HCT116 (cell line): ENCODE data around the gene FFAR1. TPM values are rescaled to one million over a fixed set of nuclear protein-coding genes. Genes with fewer than 3 reads are reported as not detected.
A peak's percentile ranks its signal among the peaks of the same experiment; 100 is the strongest.

Experiments
- ATAC-seq: fragments of 200-7000 bp; cut with Tn5 transposase; 2 replicates; pipeline ENCODE4 v1.9.1; 2020; ENCODE audit warnings: mild to moderate bottlenecking, moderate library complexity
- BruUV-seq: library from RNA; stranded (reverse); fragments of 400-500 nt; replicated peaks from 2 replicates; lab custom pipeline; 2021; lab: Mats Ljungman, UMichigan
- CTCF ChIA-PET: fragments of 300-600 bp; sonication (Branson Sonifier 250); formaldehyde crosslinking; loops from one replicate; lab custom pipeline; 2021; ENCODE audit warnings: antibody characterized with exemption; lab: Charles Lee
- POLR2A ChIA-PET: fragments of 300-600, 350-600 bp; sonication (Branson Sonifier 250); formaldehyde crosslinking; loops from one replicate; lab custom pipeline; 2021; ENCODE audit warnings: antibody characterized with exemption; lab: Charles Lee
- RAD21 ChIA-PET, 2 experiments: fragments of 300-600 bp; sonication (Branson Sonifier 250); formaldehyde crosslinking; loops; one replicate each; lab custom pipeline; 2023; ENCODE audit warnings: low total read pairs in 2 of 2; ENCODE audit not compliant: uncharacterized antibody in 2 of 2, unreplicated experiment in 2 of 2, low non-redundant PET in 1 of 2; lab: Charles Lee
- DNase-seq: peaks from one replicate; pipeline ENCODE4 v3.0.0-alpha.2; 2010; ENCODE audit warnings: low read depth, low spot score
- H2AFZ ChIP-seq: fragments of 200-600 bp; shearing (Covaris generic), sonication (generic); 2 replicates; pipeline ENCODE4 v1.6.1; 2017; ENCODE audit warnings: low read depth, mixed run types, mixed read lengths, antibody characterized with exemption, low read length; ENCODE audit not compliant: poor library complexity, severe bottlenecking
- H3K27ac ChIP-seq: 2 replicates; pipeline ENCODE4 v1.5.1; 2012; ENCODE audit warnings: low read depth, low read length
- H3K27me3 ChIP-seq: fragments of 200-600 bp; sonication (generic); 2 replicates; pipeline ENCODE4 v1.6.1; 2016; ENCODE audit warnings: mixed run types, low read length, mixed read lengths; ENCODE audit not compliant: insufficient read depth
- H3K36me3 ChIP-seq, 2 experiments: fragments of 200-500 bp in 1 of 2; fragments of 200-600 bp in 1 of 2; sonication (Bioruptor generic) in 1 of 2; sonication (generic) in 1 of 2; 2 replicates each; pipeline versions ENCODE4 v1.5.1 to v1.6.1; 2014 to 2016; ENCODE audit warnings: low read length in 2 of 2, inconsistent platforms in 1 of 2, mixed read lengths in 1 of 2, mixed run types in 1 of 2; ENCODE audit not compliant: insufficient read depth in 2 of 2, control insufficient read depth in 1 of 2
- H3K4me1 ChIP-seq, 2 experiments: fragments of 200-600 bp in 1 of 2; sonication (generic) in 1 of 2; 2 replicates each; pipeline versions ENCODE4 v1.5.1 to v1.6.1; 2012 to 2017; ENCODE audit warnings: low read length in 2 of 2, inconsistent platforms in 1 of 2, mild to moderate bottlenecking in 1 of 2, mixed read lengths in 1 of 2, mixed run types in 1 of 2, moderate library complexity in 1 of 2; ENCODE audit not compliant: insufficient read depth in 2 of 2, control insufficient read depth in 1 of 2
- H3K4me2 ChIP-seq: fragments of 200-600 bp; sonication (generic); 2 replicates; pipeline ENCODE4 v1.6.1; 2017; ENCODE audit warnings: mixed run types, low read length, mixed read lengths
- H3K4me3 ChIP-seq, 2 experiments: fragments of 200-600 bp in 1 of 2; sonication (generic) in 1 of 2; replicated peaks in 1 of 2; 2 replicates each; pipeline ENCODE4 v1.5.1; 2011 to 2016; ENCODE audit warnings: low read length in 2 of 2, control low read depth in 1 of 2, low read depth in 1 of 2, mild to moderate bottlenecking in 1 of 2, mixed read lengths in 1 of 2, mixed run types in 1 of 2
- H3K79me2 ChIP-seq: fragments of 200-600 bp; sonication (generic); 2 replicates; pipeline ENCODE4 v1.6.1; 2017; ENCODE audit warnings: mild to moderate bottlenecking, mixed run types, low read length, moderate library complexity, mixed read lengths; ENCODE audit not compliant: insufficient read depth
- H3K9ac ChIP-seq: fragments of 200-600 bp; sonication (generic); 2 replicates; pipeline ENCODE4 v1.6.1; 2016; ENCODE audit warnings: low read length, mixed read lengths
- H3K9me2 ChIP-seq: fragments of 200-600 bp; sonication (generic), shearing (Covaris generic); 2 replicates; pipeline ENCODE4 v1.6.1; 2017; ENCODE audit warnings: mixed run types, mild to moderate bottlenecking, moderate library complexity; ENCODE audit not compliant: insufficient read depth
- H3K9me3 ChIP-seq, 2 experiments: fragments of 200-500 bp in 1 of 2; fragments of 200-600 bp in 1 of 2; sonication (Bioruptor generic) in 1 of 2; sonication (generic) in 1 of 2; 2 replicates each; pipeline ENCODE4 v1.6.1; 2014 to 2017; ENCODE audit warnings: low read length in 2 of 2, mixed read lengths in 2 of 2, inconsistent platforms in 1 of 2, low read depth in 1 of 2, mild to moderate bottlenecking in 1 of 2, mixed run types in 1 of 2, moderate library complexity in 1 of 2; ENCODE audit not compliant: control insufficient read depth in 1 of 2, insufficient read depth in 1 of 2
- H4K20me1 ChIP-seq: fragments of 200-600 bp; sonication (generic), shearing (Covaris generic); 2 replicates; pipeline ENCODE4 v1.6.1; 2017; ENCODE audit warnings: mixed run types, mild to moderate bottlenecking, moderate library complexity; ENCODE audit not compliant: insufficient read depth
- ATF3 ChIP-seq: IDR thresholded peaks from 2 replicates; pipeline ENCODE4 v1.6.1; 2012
- CBX3 ChIP-seq: IDR thresholded peaks from 2 replicates; pipeline ENCODE4 v1.6.1; 2012; ENCODE audit warnings: low read depth
- CEBPB ChIP-seq: IDR thresholded peaks from 2 replicates; pipeline ENCODE4 v1.6.1; 2012; ENCODE audit warnings: low read depth
- CTCF ChIP-seq, 3 experiments: fragments of 200-600 bp in 1 of 3; sonication (generic) in 1 of 3; IDR thresholded peaks in 2 of 3; conservative IDR thresholded peaks in 1 of 3; 2 replicates each; pipeline ENCODE4 v1.5.1; 2012 to 2017; ENCODE audit warnings: low read depth in 2 of 3, low read length in 2 of 3, antibody characterized with exemption in 1 of 3, borderline replicate concordance in 1 of 3, control low read depth in 1 of 3, mild to moderate bottlenecking in 1 of 3, mixed read lengths in 1 of 3, mixed run types in 1 of 3, moderate library complexity in 1 of 3; ENCODE audit not compliant: insufficient read depth in 1 of 3
- EGR1 ChIP-seq: IDR thresholded peaks from 2 replicates; pipeline ENCODE4 v1.6.1; 2012; ENCODE audit warnings: low read depth
- ELF1 ChIP-seq: IDR thresholded peaks from 2 replicates; pipeline ENCODE4 v1.6.1; 2012; ENCODE audit warnings: low read depth, borderline replicate concordance
- EZH2 ChIP-seq: fragments of 200-600 bp; sonication (generic); IDR thresholded peaks from 2 replicates; pipeline ENCODE4 v1.6.1; 2017; ENCODE audit warnings: antibody characterized with exemption, mixed run types
- EZH2phosphoT487 ChIP-seq: fragments of 200-600 bp; IDR thresholded peaks from 2 replicates; pipeline ENCODE4 v1.6.1; 2018; ENCODE audit warnings: antibody characterized with exemption, borderline replicate concordance
- JUND ChIP-seq: IDR thresholded peaks from 2 replicates; pipeline ENCODE4 v1.6.1; 2012
- MAX ChIP-seq: IDR thresholded peaks from 2 replicates; pipeline ENCODE4 v1.6.1; 2012
- POLR2A ChIP-seq: IDR thresholded peaks from 2 replicates; pipeline ENCODE4 v1.7.0; 2011; ENCODE audit warnings: borderline replicate concordance; ENCODE audit not compliant: insufficient read depth, insufficient read length; ENCODE audit errors: extremely low read depth
- POLR2AphosphoS5 ChIP-seq: IDR thresholded peaks from 2 replicates; pipeline ENCODE4 v1.6.1; 2011; ENCODE audit warnings: mild to moderate bottlenecking, low read depth, low read length, moderate library complexity
- SIN3A ChIP-seq: IDR thresholded peaks from 2 replicates; pipeline ENCODE4 v1.6.1; 2012; ENCODE audit warnings: low read depth
- SP1 ChIP-seq: IDR thresholded peaks from 2 replicates; pipeline ENCODE4 v1.6.1; 2012; ENCODE audit warnings: low read depth
- SRF ChIP-seq: IDR thresholded peaks from 2 replicates; pipeline ENCODE4 v1.6.1; 2012; ENCODE audit warnings: low read depth
- TCF7L2 ChIP-seq: IDR thresholded peaks from 2 replicates; pipeline ENCODE4 v1.7.0; 2011; ENCODE audit warnings: borderline replicate concordance, inconsistent platforms; ENCODE audit not compliant: insufficient read depth, insufficient read length; ENCODE audit errors: extremely low read depth
- YY1 ChIP-seq: IDR thresholded peaks from 2 replicates; pipeline ENCODE4 v1.6.1; 2011; ENCODE audit warnings: low read length, low read depth, moderate library complexity, mild to moderate bottlenecking; ENCODE audit not compliant: insufficient replicate concordance; ENCODE audit errors: extremely low read depth
- ZBTB33 ChIP-seq: IDR thresholded peaks from 2 replicates; pipeline ENCODE4 v1.6.1; 2011; ENCODE audit warnings: mild to moderate bottlenecking, low read length, moderate library complexity; ENCODE audit not compliant: insufficient replicate concordance; ENCODE audit errors: extremely low read depth
- ZFX ChIP-seq: fragments of 450-650 bp; IDR thresholded peaks from 2 replicates; pipeline ENCODE4 v1.6.1; 2017
- intact Hi-C: fragments of 100-400 bp; cut with micrococcal nuclease; formaldehyde crosslinking; loops from 2 replicates; pipeline ENCODE4 v1.10.0; 2022
- total RNA-seq: library from RNA; stranded (reverse); gene quantifications from one replicate; pipeline ENCODE4 v1.2.1, GENCODE V29; 2021; ENCODE audit not compliant: unreplicated experiment

The FFAR1 gene
- total RNA-seq, 1 experiment from 2014 or later: not detected

- no peak for TF ChIP-seq ZBTB33
- no peak for TF ChIP-seq POLR2AphosphoS5
- no peak for TF ChIP-seq SIN3A
- TF ChIP-seq EZH2: no peak
- no peak for TF ChIP-seq EZH2phosphoT487
- no peak for TF ChIP-seq ZFX
- TF ChIP-seq MAX: no peak
- TF ChIP-seq SP1: no peak
Observed at GRCh38 chr19:35313587-35313986, 34.1 kb upstream of the FFAR1 start (continued).

- RAD21 ChIA-PET: no interaction called here
- no TSS peak for BruUV-seq
- intact Hi-C loops: no loop called here
Observed at GRCh38 chr19:35314031-35314430, 33.7 kb upstream of the FFAR1 start.

More at GRCh38 chr19:35314031-35314430, 33.7 kb upstream of the FFAR1 start:
- Histone ChIP-seq H3K9me2 (no peaks in the 10 kb centered on the region), H4K20me1 (no peaks in the 10 kb centered on the region), H3K4me2 (peak overlapping the region; percentile 37), H3K79me2 (no peaks in the 10 kb centered on the region), H3K4me1 (peaks cover 16 to 50% of the 10 kb centered on the region in 2 experiments), H3K4me3 (no peak overlapping the region), H3K9ac (no peak overlapping the region), H3K9me3 (no peaks in the 10 kb centered on the region), H3K27me3 (no peaks in the 10 kb centered on the region), H3K27ac (no peak overlapping the region), H3K36me3 (no peaks in the 10 kb centered on the region), H2AFZ (no peak overlapping the region)
- CTCF ChIA-PET: no interaction called here
- DNase-seq: no peak
- ATAC-seq: no peak
- POLR2A ChIA-PET: no interaction called here
- TF ChIP-seq ELF1: no peak
- TF ChIP-seq POLR2A: no peak
- no peak for TF ChIP-seq EZH2
- TF ChIP-seq JUND: no peak
- no peak for TF ChIP-seq MAX
- no peak for TF ChIP-seq EZH2phosphoT487
- TF ChIP-seq SIN3A: no peak
- TF ChIP-seq POLR2AphosphoS5: no peak
- no peak for TF ChIP-seq YY1
- TF ChIP-seq CBX3: no peak
- no peak for TF ChIP-seq ATF3
- TF ChIP-seq TCF7L2: no peak
- TF ChIP-seq CTCF (IDR thresholded peaks at IDR 0.05 in 2 of 3, conservative IDR thresholded peaks at IDR 0.05 in 1 of 3; ENCODE audit: borderline replicate concordance in 1 of 3, insufficient read depth in 1 of 3, low read depth in 2 of 3, low read length in 2 of 3): no peak
- no peak for TF ChIP-seq EGR1
- TF ChIP-seq SRF: no peak
- TF ChIP-seq ZFX: no peak
- TF ChIP-seq CEBPB: no peak
